HG02973 (cell line): ENCODE measurements around the gene EXOC2.

Source experiments
- ATAC-seq: cut with Tn5 transposase; IDR thresholded peaks from one replicate; pipeline ENCODE4 v1.9.1; 2021; ENCODE audit warnings: moderate library complexity; ENCODE audit not compliant: unreplicated experiment

The EXOC2 gene

GRCh38 chr6:474453-475185 lies 218.3 kb downstream of the EXOC2 start:
- ATAC-seq: peak; percentile 66

- no peak for ATAC-seq
Measured at GRCh38 chr6:473768-474452, 219.0 kb downstream of the EXOC2 start.

- no peak for ATAC-seq
Measured at GRCh38 chr6:473356-473755, 219.6 kb downstream of the EXOC2 start.

- peak; percentile 42 for ATAC-seq
Measured at GRCh38 chr6:470901-471448, 222.0 kb downstream of the EXOC2 start.

GRCh38 chr6:470051-470900 lies 222.7 kb downstream of the EXOC2 start:
- ATAC-seq: no peak

- ATAC-seq: no peak
Measured at GRCh38 chr6:467671-468082, 225.3 kb downstream of the EXOC2 start.

GRCh38 chr6:467111-467510 lies 225.8 kb downstream of the EXOC2 start:
- no peak for ATAC-seq

- ATAC-seq: no peak
Measured at GRCh38 chr6:466564-466963, 226.4 kb downstream of the EXOC2 start.

GRCh38 chr6:465531-466348 lies 227.2 kb downstream of the EXOC2 start:
- no peak for ATAC-seq

GRCh38 chr6:456887-457286 lies 236.1 kb downstream of the EXOC2 start:
- ATAC-seq: no peak

- no peak for ATAC-seq
Measured at GRCh38 chr6:456358-456867, 236.5 kb downstream of the EXOC2 start.

GRCh38 chr6:455835-456234 lies 237.1 kb downstream of the EXOC2 start:
- ATAC-seq: no peak

- no peak for ATAC-seq
Measured at GRCh38 chr6:455006-455585, 237.8 kb downstream of the EXOC2 start.

- no peak for ATAC-seq
Measured at GRCh38 chr6:454148-454991, 238.6 kb downstream of the EXOC2 start.

- no peak for ATAC-seq
Measured at GRCh38 chr6:453152-453551, 239.8 kb downstream of the EXOC2 start.

GRCh38 chr6:452301-453067 lies 240.5 kb downstream of the EXOC2 start:
- ATAC-seq: no peak

GRCh38 chr6:451847-452246 lies 241.1 kb downstream of the EXOC2 start:
- no peak for ATAC-seq

GRCh38 chr6:451336-451735 lies 241.6 kb downstream of the EXOC2 start:
- no peak for ATAC-seq
